PFSK-1 (cell line): ENCODE measurements around the gene NPPA.
A peak's percentile ranks its signal among the peaks of the same experiment; 100 is the strongest.

Experiments
- FOXP2 ChIP-seq: optimal IDR thresholded peaks from 2 replicates; pipeline ENCODE3; 2011; ENCODE audit warnings: borderline replicate concordance, control low read depth, inconsistent platforms; ENCODE audit not compliant: insufficient read depth; ENCODE audit errors: extremely low read length, extremely low read depth
- POLR2AphosphoS5 ChIP-seq: IDR thresholded peaks from 2 replicates; pipeline ENCODE4 v1.6.1; 2012; ENCODE audit warnings: low read depth, mild to moderate bottlenecking, control low read depth, low read length, moderate library complexity
- REST ChIP-seq, 2 experiments: IDR thresholded peaks; 2 replicates each; pipeline versions ENCODE4 v1.6.1 to v1.8.0; 2011 to 2012; ENCODE audit warnings: low read depth in 2 of 2, low read length in 2 of 2, control low read depth in 1 of 2, inconsistent platforms in 1 of 2, mild to moderate bottlenecking in 1 of 2, moderate library complexity in 1 of 2; ENCODE audit not compliant: insufficient read depth in 1 of 2
- SIN3A ChIP-seq: IDR thresholded peaks from 2 replicates; pipeline ENCODE4 v1.6.1; 2012; ENCODE audit warnings: mild to moderate bottlenecking, low read length, moderate library complexity, borderline replicate concordance; ENCODE audit not compliant: insufficient read depth
- TAF1 ChIP-seq: IDR thresholded peaks from 2 replicates; pipeline ENCODE4 v1.6.1; 2012; ENCODE audit warnings: low read length, control low read depth, borderline replicate concordance; ENCODE audit not compliant: insufficient read depth

Gene NPPA

GRCh38 chr1:11838349-11839272, 9.0 kb downstream of the NPPA start:
- no peak for TF ChIP-seq TAF1
- peak in 1 of 2 experiments; percentile 54; a peak in 1 of 4 replicates for TF ChIP-seq REST (IDR thresholded peaks at IDR 0.05; ENCODE audit: insufficient read depth in 1 of 2, low read depth in 2 of 2, low read length in 2 of 2)
- no peak for TF ChIP-seq FOXP2
- TF ChIP-seq SIN3A = no peak
- TF ChIP-seq POLR2AphosphoS5 = no peak

GRCh38 chr1:11837767-11838348, 9.7 kb downstream of the NPPA start:
- no peak for TF ChIP-seq SIN3A
- no peak for TF ChIP-seq FOXP2
- no peak for TF ChIP-seq TAF1
- no peak for TF ChIP-seq POLR2AphosphoS5
- no peak for TF ChIP-seq REST (IDR thresholded peaks at IDR 0.05; ENCODE audit: insufficient read depth in 1 of 2, low read depth in 2 of 2, low read length in 2 of 2)

GRCh38 chr1:11836955-11837766, 10.4 kb downstream of the NPPA start:
- no peak for TF ChIP-seq SIN3A
- no peak for TF ChIP-seq TAF1
- TF ChIP-seq REST (IDR thresholded peaks at IDR 0.05; ENCODE audit: insufficient read depth in 1 of 2, low read depth in 2 of 2, low read length in 2 of 2) = no peak
- TF ChIP-seq FOXP2 = no peak
- TF ChIP-seq POLR2AphosphoS5 = no peak

GRCh38 chr1:11835441-11836225, 11.9 kb downstream of the NPPA start:
- no peak for TF ChIP-seq SIN3A
- TF ChIP-seq FOXP2 = no peak
- TF ChIP-seq REST (IDR thresholded peaks at IDR 0.05; ENCODE audit: insufficient read depth in 1 of 2, low read depth in 2 of 2, low read length in 2 of 2) = no peak
- TF ChIP-seq POLR2AphosphoS5 = no peak
- TF ChIP-seq TAF1 = no peak
